Endothelial cell of umbilical vein (primary cell): ENCODE data around the gene NDUFS3. TPM values are rescaled to one million over a fixed set of nuclear protein-coding genes. Genes with fewer than 3 reads are reported as not detected.

Experiments
- BruUV-seq: library from RNA; stranded (reverse); fragments of 400-500 nt; replicated peaks from 2 replicates; lab custom pipeline; 2021; lab: Mats Ljungman, UMichigan
- CTCF ChIA-PET: fragments of 300-600, 350-600 bp; sonication (Branson Sonifier 250); formaldehyde crosslinking; loops from one replicate; lab custom pipeline; 2021; ENCODE audit warnings: antibody characterized with exemption, inconsistent platforms; lab: Charles Lee
- POLR2A ChIA-PET: fragments of 300-600, 350-600 bp; sonication (Branson Sonifier 250); formaldehyde crosslinking; loops from one replicate; lab custom pipeline; 2021; ENCODE audit warnings: antibody characterized with exemption, inconsistent platforms; lab: Charles Lee
- DNase-seq: peaks from one replicate; pipeline ENCODE4 v3.0.0-alpha.2; 2011; ENCODE audit warnings: low read depth, low spot score
- FAIRE-seq: peaks from 2 replicates; lab custom pipeline; 2011; peaks lifted over from hg19 to GRCh38; lab: Jason Lieb, UNC
- H2AFZ ChIP-seq: 2 replicates; pipeline ENCODE4 v1.6.0; 2012; ENCODE audit warnings: low read depth, low read length, control low read depth, inconsistent platforms
- H3K27ac ChIP-seq: 2 replicates; pipeline ENCODE4 v1.5.1; 2011; ENCODE audit warnings: low read depth, mild to moderate bottlenecking, control low read depth, low read length, moderate library complexity; ENCODE audit not compliant: insufficient read depth
- H3K27me3 ChIP-seq, 2 experiments: 2 replicates each; pipeline versions ENCODE4 v1.6.0 to v1.6.1; 2011; ENCODE audit warnings: low read length in 2 of 2, mixed read lengths in 1 of 2; ENCODE audit not compliant: control insufficient read depth in 2 of 2, insufficient read depth in 2 of 2
- H3K36me3 ChIP-seq, 2 experiments: 2 replicates in 1 of 2; 3 replicates in 1 of 2; pipeline ENCODE4 v1.5.1; 2011; ENCODE audit warnings: low read length in 2 of 2, mild to moderate bottlenecking in 1 of 2, moderate library complexity in 1 of 2; ENCODE audit not compliant: control insufficient read depth in 2 of 2, insufficient read depth in 2 of 2; ENCODE audit errors: extremely low read depth in 1 of 2
- H3K4me1 ChIP-seq: 3 replicates; pipeline ENCODE4 v1.5.1; 2011; ENCODE audit warnings: mild to moderate bottlenecking, low read length; ENCODE audit not compliant: control insufficient read depth, insufficient read depth; ENCODE audit errors: extremely low read depth
- H3K4me2 ChIP-seq: 2 replicates; pipeline ENCODE4 v1.6.1; 2011; ENCODE audit warnings: low read length, control low read depth, mixed read lengths; ENCODE audit not compliant: insufficient read depth
- H3K4me3 ChIP-seq, 3 experiments: fragments of 200-600 bp in 1 of 3; sonication (generic), shearing (Covaris generic) in 1 of 3; replicated peaks in 1 of 3; 2 replicates each; pipeline ENCODE4 v1.5.1; 2011 to 2016; ENCODE audit warnings: control low read depth in 3 of 3, low read length in 3 of 3, mild to moderate bottlenecking in 2 of 3, inconsistent platforms in 1 of 3, low read depth in 1 of 3, moderate library complexity in 1 of 3; ENCODE audit not compliant: insufficient read depth in 1 of 3
- H3K79me2 ChIP-seq: 2 replicates; pipeline ENCODE4 v1.6.0; 2012; ENCODE audit warnings: low read length, inconsistent platforms; ENCODE audit not compliant: control insufficient read depth, insufficient read depth
- H3K9ac ChIP-seq: replicated peaks from 2 replicates; pipeline ENCODE3; 2011; ENCODE audit warnings: low read length, control low read depth; ENCODE audit not compliant: insufficient read depth; ENCODE audit errors: extremely low read depth
- H3K9me1 ChIP-seq: replicated peaks from 3 replicates; pipeline ENCODE4 v1.6.0; 2011; ENCODE audit warnings: mild to moderate bottlenecking, low read length; ENCODE audit not compliant: control insufficient read depth, insufficient read depth; ENCODE audit errors: extremely low read depth
- H3K9me3 ChIP-seq: replicated peaks from 2 replicates; pipeline ENCODE4 v1.5.1; 2012; ENCODE audit warnings: low read length, inconsistent platforms; ENCODE audit not compliant: control insufficient read depth, insufficient read depth
- H4K20me1 ChIP-seq: replicated peaks from 2 replicates; pipeline ENCODE3; 2011; ENCODE audit warnings: mild to moderate bottlenecking, low read length; ENCODE audit not compliant: control insufficient read depth, insufficient read depth; ENCODE audit errors: extremely low read depth
- CTCF ChIP-seq, 2 donors: IDR thresholded peaks; 1 replicate in 1 of 2; 2 replicates in 1 of 2; pipeline ENCODE4 v1.5.1; 2011; ENCODE audit warnings: low read length in 2 of 2, mild to moderate bottlenecking in 2 of 2, moderate library complexity in 2 of 2, control low read depth in 1 of 2, inconsistent platforms in 1 of 2, low read depth in 1 of 2; ENCODE audit not compliant: insufficient read depth in 1 of 2; ENCODE audit errors: extremely low read depth in 1 of 2
- EZH2 ChIP-seq: IDR thresholded peaks from 2 replicates; pipeline ENCODE4 v1.6.1; 2012; ENCODE audit warnings: borderline replicate concordance, low read depth, mild to moderate bottlenecking, moderate library complexity, low read length, inconsistent platforms; ENCODE audit not compliant: severe bottlenecking
- FOS ChIP-seq: IDR thresholded peaks from 2 replicates; pipeline ENCODE4 v1.6.1; 2011; ENCODE audit warnings: mild to moderate bottlenecking, low read length, moderate library complexity, borderline replicate concordance; ENCODE audit not compliant: insufficient read depth
- GATA2 ChIP-seq: IDR thresholded peaks from 2 replicates; pipeline ENCODE4 v1.7.0; 2011; ENCODE audit warnings: low read depth, mild to moderate bottlenecking, moderate library complexity, mixed read lengths, low read length; ENCODE audit not compliant: insufficient read length, insufficient read depth
- JUN ChIP-seq: IDR thresholded peaks from 2 replicates; pipeline ENCODE4 v1.6.1; 2011; ENCODE audit warnings: borderline replicate concordance, low read depth; ENCODE audit not compliant: insufficient read length, insufficient read depth
- MAX ChIP-seq: IDR thresholded peaks from 2 replicates; pipeline ENCODE4 v1.6.1; 2011; ENCODE audit not compliant: insufficient read depth, insufficient read length
- MYC ChIP-seq: IDR thresholded peaks from one replicate; pipeline ENCODE4 v1.6.1; 2011; ENCODE audit warnings: mild to moderate bottlenecking, low read depth, low read length
- POLR2A ChIP-seq: IDR thresholded peaks from 2 replicates; pipeline ENCODE4 v1.6.1; 2012; ENCODE audit warnings: low read depth, mild to moderate bottlenecking, control low read depth, low read length
- POLR2AphosphoS5 ChIP-seq: IDR thresholded peaks from 2 replicates; pipeline ENCODE4 v1.6.1; 2012; ENCODE audit warnings: low read depth, mild to moderate bottlenecking, control low read depth, low read length, moderate library complexity; ENCODE audit not compliant: insufficient read depth
- dilution Hi-C: fragments of 300-500 bp; cut with MboI; formaldehyde crosslinking; loops from one replicate; pipeline ENCODE4 v1.15.0; 2019; ENCODE audit warnings: low sequenced_read_pairs; ENCODE audit not compliant: extremely low pct_ligation_motif_present
- intact Hi-C: fragments of 100-400 bp; cut with micrococcal nuclease; formaldehyde crosslinking; loops from one replicate; pipeline ENCODE4 v1.10.0; 2022
- polyA plus RNA-seq, 4 experiments: library from polyadenylated mRNA; depleted of rRNA in 3 of 4; stranded (reverse) in 3 of 4; unstranded in 1 of 4; fragments of >200 nt; gene quantifications; 2 replicates each; pipeline versions ENCODE4 v1.2.1 to v1.2.3, GENCODE V29; 2011 to 2012; ENCODE audit warnings: missing spikeins in 1 of 4
- total RNA-seq: library from RNA; stranded (reverse); gene quantifications from 2 replicates; pipeline ENCODE4 v1.2.3, GENCODE V29; 2021

The NDUFS3 gene
- total and polyA plus RNA-seq, 2 donors (not counting 3 experiments of a cell fraction or from before 2014, with no cell fraction given): 99.7 to 169 TPM

DNA sequence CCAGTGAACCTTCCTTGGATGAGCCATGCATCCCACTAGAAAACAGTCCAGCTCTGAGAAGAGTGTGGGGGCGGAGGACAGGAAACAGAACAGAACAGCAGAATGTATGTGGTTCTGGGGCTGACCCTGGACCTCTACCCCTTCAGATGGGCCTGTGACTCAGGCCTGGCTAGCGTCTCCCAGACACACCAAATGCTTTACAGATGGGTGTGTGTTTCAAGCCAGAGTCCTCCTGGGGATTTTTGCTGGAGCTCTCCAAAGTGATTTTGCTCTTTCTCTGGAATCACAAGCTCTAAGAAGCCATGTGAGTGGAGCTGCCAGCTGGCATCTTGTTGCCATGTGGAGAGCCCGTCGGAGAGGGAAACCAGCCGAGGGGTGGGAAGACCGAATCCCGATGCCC lies 28.5 kb downstream of the NDUFS3 start:
- no peak overlapping the region for H3K4me2 ChIP-seq
- H3K4me1 ChIP-seq: no peaks in the 10 kb centered on the region
- H3K9ac ChIP-seq: no peak overlapping the region
- H3K27ac ChIP-seq: no peak overlapping the region
- no peaks in the 10 kb centered on the region for H4K20me1 ChIP-seq
- no peak for TF ChIP-seq POLR2A
- TF ChIP-seq CTCF (IDR thresholded peaks at IDR 0.05; ENCODE audit: extremely low read depth in 1 of 2, insufficient read depth in 1 of 2, low read depth in 1 of 2, low read length in 2 of 2): no peak
- TF ChIP-seq FOS: no peak
- TF ChIP-seq MAX: no peak
- TF ChIP-seq JUN: no peak
- TF ChIP-seq MYC: no peak
- TF ChIP-seq GATA2: no peak
- no peak for TF ChIP-seq EZH2
- TF ChIP-seq POLR2AphosphoS5: no peak
- no peaks in the 10 kb centered on the region for H3K9me1 ChIP-seq
- CTCF ChIA-PET: interaction anchor here (0.6 to 1.7 kb wide), 2 partner anchors 9 to 21 kb away, joined by 3 to 12 read pairs; no protein-coding TSS in a partner anchor
- POLR2A ChIA-PET: no interaction called here
- H3K4me3 ChIP-seq: no peak overlapping the region
- H3K9me3 ChIP-seq: no peaks in the 10 kb centered on the region
- FAIRE-seq (no peak), DNase-seq (peak; percentile 34)
- intact Hi-C loops: no loop called here
- BruUV-seq: no TSS peak
- peaks cover 0 to 3% of the 10 kb centered on the region in 2 experiments for H3K27me3 ChIP-seq
- H2AFZ ChIP-seq: no peak overlapping the region
- H3K79me2 ChIP-seq: no peaks in the 10 kb centered on the region
- H3K36me3 ChIP-seq: no peaks in the 10 kb centered on the region
- dilution Hi-C loops: no loop called here
